Brain microvascular endothelial cell (primary cell): ENCODE results near the gene TTC38.

Source experiments
- DNase-seq: peaks from one replicate; pipeline ENCODE4 v3.0.0-alpha.2; 2020
- H3K27ac ChIP-seq: fragments of 250-450 bp; sonication (Bioruptor Pico); 2 replicates; pipeline ENCODE4 v1.5.1; 2020; ENCODE audit warnings: mild to moderate bottlenecking, moderate library complexity
- H3K27me3 ChIP-seq: fragments of 250-450 bp; sonication (Bioruptor Pico); replicated peaks from 2 replicates; pipeline ENCODE4 v1.5.1; 2020; ENCODE audit warnings: mild to moderate bottlenecking
- H3K36me3 ChIP-seq: fragments of 250-450 bp; sonication (Bioruptor Pico); replicated peaks from 2 replicates; pipeline ENCODE4 v1.5.1; 2020; ENCODE audit warnings: mild to moderate bottlenecking
- H3K4me3 ChIP-seq: 2 replicates; pipeline ENCODE4 v1.5.1; 2011; ENCODE audit warnings: low read depth, mild to moderate bottlenecking, control low read depth, low read length, moderate library complexity
- CTCF ChIP-seq: IDR thresholded peaks from 2 replicates; pipeline ENCODE4 v1.5.1; 2011; ENCODE audit warnings: low read depth, mild to moderate bottlenecking, moderate library complexity, low read length, control low read depth, inconsistent platforms; ENCODE audit errors: missing control alignments
- in situ Hi-C: cut with HindIII; loops from 2 replicates; pipeline ENCODE4 v1.10.0; 2017; ENCODE audit warnings: low sequenced_read_pairs, low pct_ligation_motif_present

TTC38 gene

GRCh38 chr22:46247443-46247975 is 20.3 kb upstream of the TTC38 start:
- in situ Hi-C loops, result no loop called here
- Histone ChIP-seq H3K36me3 (no peaks in the 10 kb centered on the region), H3K4me3 (no peak overlapping the region), H3K27me3 (no peaks in the 10 kb centered on the region), H3K27ac (no peak overlapping the region)
- DNase-seq, result no peak
- TF ChIP-seq CTCF, result no peak

- Histone ChIP-seq H3K4me3 (peak within 1 kb of the TSS; percentile 82), H3K36me3 (no peaks in the 10 kb centered on the region), H3K27me3 (no peaks in the 10 kb centered on the region), H3K27ac (peak within 1 kb of the TSS; percentile 43)
- no peak for TF ChIP-seq CTCF
- DNase-seq, result peak; percentile 65
- in situ Hi-C loops, result no loop called here
Measured at GRCh38 chr22:46250035-46250782, 17.6 kb upstream of the TTC38 start, which contains the start of gene CDPF1. Gene CDPF1 (minus strand): TSS chr22:46250293. CDS start chr22:46248284, 2,009 bp downstream.

GRCh38 chr22:46250783-46251125 is 17.1 kb upstream of the TTC38 start:
- H3K4me3 ChIP-seq, result peak overlapping the region; percentile 82
- DNase-seq, result no peak
- no peak overlapping the region for H3K27ac ChIP-seq

GRCh38 chr22:46251266-46251665 is 16.5 kb upstream of the TTC38 start:
- no peak overlapping the region for H3K27ac ChIP-seq
- no peaks in the 10 kb centered on the region for H3K36me3 ChIP-seq
- H3K4me3 ChIP-seq, result peak overlapping the region; percentile 82
- in situ Hi-C loops, result no loop called here
- DNase-seq, result no peak
- no peak for TF ChIP-seq CTCF
- H3K27me3 ChIP-seq, result no peaks in the 10 kb centered on the region

More at GRCh38 chr22:46250783-46251125, 17.1 kb upstream of the TTC38 start:
- Histone ChIP-seq H3K27me3 (no peaks in the 10 kb centered on the region), H3K36me3 (no peaks in the 10 kb centered on the region)
- in situ Hi-C loops, result no loop called here
- TF ChIP-seq CTCF, result no peak

- no peak overlapping the region for H3K4me3 ChIP-seq
- no peak for TF ChIP-seq CTCF
- DNase-seq, result no peak
- no peak overlapping the region for H3K27ac ChIP-seq
- in situ Hi-C loops, result no loop called here
- no peaks in the 10 kb centered on the region for H3K36me3 ChIP-seq
- H3K27me3 ChIP-seq, result no peaks in the 10 kb centered on the region
Measured at GRCh38 chr22:46251816-46252380, 15.9 kb upstream of the TTC38 start.
